Astrocyte (in vitro differentiated cells and primary cell): ENCODE measurements around the gene CDX2. TPM values are rescaled to one million over a fixed set of nuclear protein-coding genes. Genes with fewer than 3 reads are reported as not detected.

Experiments used
- DNase-seq: peaks from one replicate; pipeline ENCODE4 v3.0.0-alpha.2; 2010; ENCODE audit warnings: low read depth
- FAIRE-seq: peaks from 2 replicates; lab custom pipeline; 2011; peaks lifted over from hg19 to GRCh38; lab: Jason Lieb, UNC
- H2AFZ ChIP-seq: 2 replicates; pipeline ENCODE4 v1.6.0; 2012; ENCODE audit warnings: low read depth, low read length, inconsistent platforms
- H3K27ac ChIP-seq: 2 replicates; pipeline ENCODE4 v1.5.1; 2011; ENCODE audit warnings: low read depth, low read length, inconsistent platforms
- H3K27me3 ChIP-seq: 2 replicates; pipeline ENCODE4 v1.6.0; 2011; ENCODE audit warnings: low read length, inconsistent platforms; ENCODE audit not compliant: insufficient read depth
- H3K36me3 ChIP-seq: 2 replicates; pipeline ENCODE4 v1.5.1; 2011; ENCODE audit warnings: low read length, inconsistent platforms; ENCODE audit not compliant: insufficient read depth
- H3K4me1 ChIP-seq: 2 replicates; pipeline ENCODE4 v1.5.1; 2011; ENCODE audit warnings: low read length, inconsistent platforms; ENCODE audit not compliant: insufficient read depth
- H3K4me2 ChIP-seq: 2 replicates; pipeline ENCODE4 v1.6.0; 2012; ENCODE audit warnings: low read length, inconsistent platforms
- H3K4me3 ChIP-seq: 2 replicates; pipeline ENCODE4 v1.5.1; 2011; ENCODE audit warnings: low read depth, mild to moderate bottlenecking, low read length, inconsistent platforms; ENCODE audit not compliant: insufficient read depth
- H3K79me2 ChIP-seq: 2 replicates; pipeline ENCODE4 v1.6.0; 2012; ENCODE audit warnings: mild to moderate bottlenecking, low read length, inconsistent platforms; ENCODE audit not compliant: insufficient read depth
- H3K9ac ChIP-seq: 2 replicates; pipeline ENCODE4 v1.6.0; 2012; ENCODE audit warnings: mild to moderate bottlenecking, low read length, inconsistent platforms
- H3K9me3 ChIP-seq: 2 replicates; pipeline ENCODE4 v1.5.1; 2012; ENCODE audit warnings: low read depth, mild to moderate bottlenecking, low read length, inconsistent platforms; ENCODE audit not compliant: insufficient read depth
- H4K20me1 ChIP-seq: 2 replicates; pipeline ENCODE4 v1.6.0; 2012; ENCODE audit warnings: low read length, inconsistent platforms; ENCODE audit not compliant: insufficient read depth
- H3K27ac Mint-ChIP-seq: one replicate; pipeline ENCODE4 v1.8.0; 2021; ENCODE audit warnings: mild to moderate bottlenecking, mixed read lengths; ENCODE audit not compliant: unreplicated experiment
- H3K27me3 Mint-ChIP-seq: one replicate; pipeline ENCODE4 v1.8.0; 2021; ENCODE audit warnings: low read depth, mixed read lengths; ENCODE audit not compliant: unreplicated experiment
- H3K36me3 Mint-ChIP-seq: one replicate; pipeline ENCODE4 v1.8.0; 2021; ENCODE audit warnings: low read depth, mixed read lengths; ENCODE audit not compliant: unreplicated experiment
- H3K4me1 Mint-ChIP-seq: one replicate; pipeline ENCODE4 v1.8.0; 2021; ENCODE audit warnings: low read depth, mixed read lengths; ENCODE audit not compliant: unreplicated experiment
- H3K4me3 Mint-ChIP-seq: one replicate; pipeline ENCODE4 v1.8.0; 2021; ENCODE audit warnings: mild to moderate bottlenecking, moderate library complexity, mixed read lengths; ENCODE audit not compliant: unreplicated experiment
- H3K9me3 Mint-ChIP-seq: one replicate; pipeline ENCODE4 v1.8.0; 2021; ENCODE audit warnings: mild to moderate bottlenecking, mixed read lengths; ENCODE audit not compliant: unreplicated experiment
- CTCF ChIP-seq: IDR thresholded peaks from 2 replicates; pipeline ENCODE4 v1.5.1; 2011; ENCODE audit warnings: low read depth, mild to moderate bottlenecking, inconsistent platforms, low read length, moderate library complexity; ENCODE audit not compliant: insufficient read depth
- EZH2 ChIP-seq: IDR thresholded peaks from 2 replicates; pipeline ENCODE4 v1.6.1; 2012; ENCODE audit warnings: mild to moderate bottlenecking, low read length, inconsistent platforms; ENCODE audit not compliant: insufficient read depth
- total RNA-seq: library from RNA; stranded (reverse); gene quantifications from 2 replicates; pipeline ENCODE4 v1.2.1, GENCODE V29; 2021

CDX2 gene
- total RNA-seq, 1 donor from 2014 or later: not detected

- Histone ChIP-seq H3K4me2 (no peak overlapping the region), H3K9me3 (no peaks in the 10 kb centered on the region), H3K27me3 (peaks cover 96% of the 10 kb centered on the region), H2AFZ (no peak overlapping the region), H3K4me1 (peaks cover 4% of the 10 kb centered on the region), H3K79me2 (no peaks in the 10 kb centered on the region), H3K36me3 (no peaks in the 10 kb centered on the region), H3K9ac (no peak overlapping the region), H3K27ac (no peak overlapping the region), H4K20me1 (no peaks in the 10 kb centered on the region), H3K4me3 (no peak overlapping the region)
- FAIRE-seq: no peak
- TF ChIP-seq CTCF (no peak), EZH2 (no peak)
- peaks cover 89% of the 10 kb centered on the region for H3K27me3 Mint-ChIP-seq
- H3K27ac Mint-ChIP-seq: peak overlapping the region; percentile 26
- H3K36me3 Mint-ChIP-seq: no peaks in the 10 kb centered on the region
- no peak for DNase-seq
- no peaks in the 10 kb centered on the region for H3K4me1 Mint-ChIP-seq
- no peak overlapping the region for H3K4me3 Mint-ChIP-seq
- peaks cover 39% of the 10 kb centered on the region for H3K9me3 Mint-ChIP-seq
These were observed 43.7 kb downstream of the CDX2 start for GRCh38 chr13:27925220-27925991.

GRCh38 chr13:27924529-27925141 is 44.5 kb downstream of the CDX2 start:
- Histone ChIP-seq H4K20me1 (no peaks in the 10 kb centered on the region), H3K36me3 (no peaks in the 10 kb centered on the region), H3K4me2 (no peak overlapping the region), H3K27me3 (peaks cover 93% of the 10 kb centered on the region), H3K4me1 (peaks cover 4% of the 10 kb centered on the region), H3K27ac (no peak overlapping the region), H3K79me2 (no peaks in the 10 kb centered on the region), H3K9me3 (no peaks in the 10 kb centered on the region), H3K4me3 (no peak overlapping the region), H2AFZ (no peak overlapping the region), H3K9ac (no peak overlapping the region)
- DNase-seq (no peak), FAIRE-seq (no peak)
- TF ChIP-seq CTCF (no peak), EZH2 (no peak)
- Mint-ChIP-seq H3K27ac (peak overlapping the region; percentile 26), H3K9me3 (peaks cover 32% of the 10 kb centered on the region), H3K36me3 (no peaks in the 10 kb centered on the region), H3K4me3 (no peak overlapping the region), H3K4me1 (no peaks in the 10 kb centered on the region), H3K27me3 (peaks cover 83% of the 10 kb centered on the region)
